HL-60 (cell line): ENCODE data around the gene SP2.
A peak's percentile ranks its signal among the peaks of the same experiment; 100 is the strongest.

Experiments
- DNase-seq, 2 experiments: peaks; one replicate each; pipeline ENCODE4 v3.0.0-alpha.2; 2010 to 2020; ENCODE audit warnings: low read depth in 1 of 2, low spot score in 1 of 2
- H3K27ac ChIP-seq: fragments of 250-450 bp; sonication (Bioruptor Pico); replicated peaks from 2 replicates; pipeline ENCODE4 v1.5.1; 2020; ENCODE audit warnings: mild to moderate bottlenecking, moderate library complexity
- H3K27me3 ChIP-seq: fragments of 250-450 bp; sonication (Bioruptor Pico); 2 replicates; pipeline ENCODE4 v1.5.1; 2021; ENCODE audit warnings: mild to moderate bottlenecking, moderate library complexity; ENCODE audit not compliant: insufficient read depth, poor library complexity, severe bottlenecking
- H3K4me3 ChIP-seq: replicated peaks from 2 replicates; pipeline ENCODE4 v1.5.1; 2011; ENCODE audit warnings: mild to moderate bottlenecking, control low read depth, low read length; ENCODE audit not compliant: insufficient read depth
- GABPA ChIP-seq: IDR thresholded peaks from 2 replicates; pipeline ENCODE4 v1.6.1; 2012; ENCODE audit warnings: low read depth
- POLR2AphosphoS5 ChIP-seq: IDR thresholded peaks from 2 replicates; pipeline ENCODE4 v1.6.1; 2012; ENCODE audit warnings: low read depth
- SPI1 ChIP-seq: IDR thresholded peaks from 2 replicates; pipeline ENCODE4 v1.6.1; 2012; ENCODE audit warnings: low read depth, mild to moderate bottlenecking, borderline replicate concordance
- TF ChIP-seq, protein P1 (sequence below): IDR thresholded peaks from 2 replicates; pipeline ENCODE4 v1.6.1; 2012; ENCODE audit warnings: low read depth; ENCODE audit not compliant: insufficient replicate concordance
- TF ChIP-seq, protein P2 (sequence below): IDR thresholded peaks from one replicate; pipeline ENCODE4 v1.5.1; 2011; ENCODE audit warnings: low read length, control low read depth, inconsistent platforms; ENCODE audit not compliant: insufficient read depth

Gene SP2

DNA sequence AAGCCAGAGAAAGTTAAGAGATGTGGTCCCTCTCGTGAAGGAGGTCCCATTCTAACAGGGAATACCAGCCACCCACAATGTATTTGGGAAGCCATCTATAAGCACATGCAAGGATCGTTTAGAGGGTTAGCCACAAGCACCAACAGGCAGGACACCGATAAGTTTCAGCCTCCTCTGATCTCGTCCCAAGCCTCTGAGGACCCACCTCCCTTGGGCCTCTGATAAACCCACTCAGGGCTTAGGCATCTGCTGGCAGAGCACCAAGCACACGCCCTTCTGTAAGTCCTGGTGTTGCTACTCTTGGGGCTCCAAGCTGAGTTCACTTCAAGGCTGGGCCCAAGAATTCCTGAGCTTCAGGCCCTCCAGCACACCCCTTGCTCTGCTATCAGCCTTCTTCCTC is 39.9 kb downstream of the SP2 start:
- Histone ChIP-seq H3K4me3 (no peak overlapping the region), H3K27me3 (no peaks in the 10 kb centered on the region), H3K27ac (no peak overlapping the region)
- DNase-seq, result no peak
- TF ChIP-seq, protein P1, sequence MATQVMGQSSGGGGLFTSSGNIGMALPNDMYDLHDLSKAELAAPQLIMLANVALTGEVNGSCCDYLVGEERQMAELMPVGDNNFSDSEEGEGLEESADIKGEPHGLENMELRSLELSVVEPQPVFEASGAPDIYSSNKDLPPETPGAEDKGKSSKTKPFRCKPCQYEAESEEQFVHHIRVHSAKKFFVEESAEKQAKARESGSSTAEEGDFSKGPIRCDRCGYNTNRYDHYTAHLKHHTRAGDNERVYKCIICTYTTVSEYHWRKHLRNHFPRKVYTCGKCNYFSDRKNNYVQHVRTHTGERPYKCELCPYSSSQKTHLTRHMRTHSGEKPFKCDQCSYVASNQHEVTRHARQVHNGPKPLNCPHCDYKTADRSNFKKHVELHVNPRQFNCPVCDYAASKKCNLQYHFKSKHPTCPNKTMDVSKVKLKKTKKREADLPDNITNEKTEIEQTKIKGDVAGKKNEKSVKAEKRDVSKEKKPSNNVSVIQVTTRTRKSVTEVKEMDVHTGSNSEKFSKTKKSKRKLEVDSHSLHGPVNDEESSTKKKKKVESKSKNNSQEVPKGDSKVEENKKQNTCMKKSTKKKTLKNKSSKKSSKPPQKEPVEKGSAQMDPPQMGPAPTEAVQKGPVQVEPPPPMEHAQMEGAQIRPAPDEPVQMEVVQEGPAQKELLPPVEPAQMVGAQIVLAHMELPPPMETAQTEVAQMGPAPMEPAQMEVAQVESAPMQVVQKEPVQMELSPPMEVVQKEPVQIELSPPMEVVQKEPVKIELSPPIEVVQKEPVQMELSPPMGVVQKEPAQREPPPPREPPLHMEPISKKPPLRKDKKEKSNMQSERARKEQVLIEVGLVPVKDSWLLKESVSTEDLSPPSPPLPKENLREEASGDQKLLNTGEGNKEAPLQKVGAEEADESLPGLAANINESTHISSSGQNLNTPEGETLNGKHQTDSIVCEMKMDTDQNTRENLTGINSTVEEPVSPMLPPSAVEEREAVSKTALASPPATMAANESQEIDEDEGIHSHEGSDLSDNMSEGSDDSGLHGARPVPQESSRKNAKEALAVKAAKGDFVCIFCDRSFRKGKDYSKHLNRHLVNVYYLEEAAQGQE, result no peak
- TF ChIP-seq GABPA, result no peak
- TF ChIP-seq, protein P2, sequence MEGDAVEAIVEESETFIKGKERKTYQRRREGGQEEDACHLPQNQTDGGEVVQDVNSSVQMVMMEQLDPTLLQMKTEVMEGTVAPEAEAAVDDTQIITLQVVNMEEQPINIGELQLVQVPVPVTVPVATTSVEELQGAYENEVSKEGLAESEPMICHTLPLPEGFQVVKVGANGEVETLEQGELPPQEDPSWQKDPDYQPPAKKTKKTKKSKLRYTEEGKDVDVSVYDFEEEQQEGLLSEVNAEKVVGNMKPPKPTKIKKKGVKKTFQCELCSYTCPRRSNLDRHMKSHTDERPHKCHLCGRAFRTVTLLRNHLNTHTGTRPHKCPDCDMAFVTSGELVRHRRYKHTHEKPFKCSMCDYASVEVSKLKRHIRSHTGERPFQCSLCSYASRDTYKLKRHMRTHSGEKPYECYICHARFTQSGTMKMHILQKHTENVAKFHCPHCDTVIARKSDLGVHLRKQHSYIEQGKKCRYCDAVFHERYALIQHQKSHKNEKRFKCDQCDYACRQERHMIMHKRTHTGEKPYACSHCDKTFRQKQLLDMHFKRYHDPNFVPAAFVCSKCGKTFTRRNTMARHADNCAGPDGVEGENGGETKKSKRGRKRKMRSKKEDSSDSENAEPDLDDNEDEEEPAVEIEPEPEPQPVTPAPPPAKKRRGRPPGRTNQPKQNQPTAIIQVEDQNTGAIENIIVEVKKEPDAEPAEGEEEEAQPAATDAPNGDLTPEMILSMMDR, result no peak
- TF ChIP-seq POLR2AphosphoS5, result no peak
- no peak for TF ChIP-seq SPI1

DNA sequence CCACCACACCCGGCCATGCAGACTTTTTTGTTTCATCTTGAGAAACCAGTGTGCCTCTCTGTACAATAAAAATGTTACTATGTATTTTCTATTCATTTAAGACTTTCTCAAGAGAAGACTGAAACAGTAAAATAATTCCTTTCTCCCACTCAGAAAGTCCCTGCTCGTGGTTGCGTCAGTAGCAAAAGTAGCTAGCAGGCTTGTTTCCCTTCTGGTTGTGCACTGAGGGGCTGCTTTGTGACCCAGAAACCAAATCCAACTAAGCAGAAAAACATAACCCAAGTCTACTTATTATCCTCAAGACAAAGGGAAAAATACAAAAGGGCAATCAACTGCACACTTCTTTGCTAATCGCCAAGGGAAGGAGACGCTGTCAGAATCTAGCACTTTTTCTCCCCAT is 41.9 kb downstream of the SP2 start:
- Histone ChIP-seq H3K27ac (no peak overlapping the region), H3K4me3 (no peak overlapping the region), H3K27me3 (no peaks in the 10 kb centered on the region)
- DNase-seq, result no peak
- TF ChIP-seq, protein P1, result no peak
- TF ChIP-seq POLR2AphosphoS5, result no peak
- TF ChIP-seq GABPA, result no peak
- TF ChIP-seq SPI1, result no peak
- TF ChIP-seq, protein P2, result no peak

DNA sequence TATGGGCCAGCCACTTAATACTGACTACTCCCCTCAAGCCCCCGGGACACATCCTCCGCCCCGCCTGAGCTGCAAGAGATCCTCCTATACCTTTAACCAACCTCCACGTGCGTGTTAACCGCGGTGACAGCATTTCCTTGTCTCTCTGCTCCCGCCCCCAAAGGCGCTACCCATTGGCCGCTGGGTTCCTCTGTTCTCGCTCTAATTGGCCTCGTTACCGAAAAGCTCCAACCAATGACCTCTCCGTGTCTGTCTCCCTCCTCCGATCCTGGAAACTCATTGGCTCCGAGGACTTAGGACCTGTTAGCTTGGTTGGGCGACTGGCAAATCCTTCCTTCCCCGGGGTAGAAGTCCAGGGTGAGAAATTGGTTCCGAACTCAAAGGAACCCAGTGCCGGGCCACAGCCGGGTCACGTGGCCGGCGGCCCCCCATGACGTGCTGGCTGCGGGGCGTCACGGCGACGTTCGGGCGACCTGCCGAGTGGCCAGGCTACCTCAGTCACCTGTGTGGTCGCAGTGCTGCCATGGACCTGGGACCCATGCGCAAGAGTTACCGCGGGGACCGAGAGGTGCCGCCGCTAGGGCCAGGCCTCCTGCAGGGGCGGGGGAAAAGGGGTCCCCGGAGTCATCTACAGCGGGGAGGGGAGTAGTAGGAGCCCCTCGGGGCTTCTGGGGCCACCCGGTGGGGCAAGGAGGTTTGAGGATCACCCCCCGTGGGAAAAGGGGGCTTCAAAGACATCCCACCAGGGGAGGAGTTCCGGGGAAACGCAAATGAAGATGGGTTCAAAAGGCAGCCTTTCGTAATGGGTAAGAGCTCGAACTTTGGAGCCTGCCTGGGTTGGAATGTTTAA is 45.4 kb downstream of the SP2 start, which contains the start of gene PNPO:
Gene PNPO, plus strand, starts transcription at position 326 of the 850 bp plus-strand sequence. Its CDS starts 105 bp downstream, at position 431.
- Histone ChIP-seq H3K27ac (peak within 1 kb of the TSS; percentile 76), H3K4me3 (peak within 1 kb of the TSS; percentile 89), H3K27me3 (no peaks in the 10 kb centered on the region)
- TF ChIP-seq, protein P2, result no peak
- TF ChIP-seq SPI1, result no peak
- TF ChIP-seq, protein P1, result no peak
- peak; percentile 43 for TF ChIP-seq GABPA
- TF ChIP-seq POLR2AphosphoS5, result peak; percentile 51; the same call in 1 of the 2 replicates
- DNase-seq, result peak; percentile 97 to 99
